ENCODE data around the gene NCEH1.

DNA sequence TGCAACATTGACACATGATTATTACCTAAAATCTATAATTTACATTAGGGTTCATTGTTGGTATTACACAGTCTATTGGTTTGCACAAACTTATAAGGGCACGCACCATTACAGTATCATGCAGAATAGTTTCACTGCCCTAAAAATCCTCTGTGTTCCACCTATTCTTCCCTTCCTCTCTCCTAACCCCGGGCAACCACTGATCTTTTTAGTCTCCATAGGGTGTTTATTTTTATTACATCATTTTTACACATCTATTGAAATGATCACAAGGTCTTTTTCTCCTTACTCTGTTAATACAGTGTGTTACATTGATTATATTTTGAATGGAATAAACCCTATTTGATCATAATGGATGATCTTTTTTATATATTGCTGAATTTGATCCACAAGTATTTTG is 24.1 kb upstream of the NCEH1 start:
- TF ChIP-seq, protein P1, sequence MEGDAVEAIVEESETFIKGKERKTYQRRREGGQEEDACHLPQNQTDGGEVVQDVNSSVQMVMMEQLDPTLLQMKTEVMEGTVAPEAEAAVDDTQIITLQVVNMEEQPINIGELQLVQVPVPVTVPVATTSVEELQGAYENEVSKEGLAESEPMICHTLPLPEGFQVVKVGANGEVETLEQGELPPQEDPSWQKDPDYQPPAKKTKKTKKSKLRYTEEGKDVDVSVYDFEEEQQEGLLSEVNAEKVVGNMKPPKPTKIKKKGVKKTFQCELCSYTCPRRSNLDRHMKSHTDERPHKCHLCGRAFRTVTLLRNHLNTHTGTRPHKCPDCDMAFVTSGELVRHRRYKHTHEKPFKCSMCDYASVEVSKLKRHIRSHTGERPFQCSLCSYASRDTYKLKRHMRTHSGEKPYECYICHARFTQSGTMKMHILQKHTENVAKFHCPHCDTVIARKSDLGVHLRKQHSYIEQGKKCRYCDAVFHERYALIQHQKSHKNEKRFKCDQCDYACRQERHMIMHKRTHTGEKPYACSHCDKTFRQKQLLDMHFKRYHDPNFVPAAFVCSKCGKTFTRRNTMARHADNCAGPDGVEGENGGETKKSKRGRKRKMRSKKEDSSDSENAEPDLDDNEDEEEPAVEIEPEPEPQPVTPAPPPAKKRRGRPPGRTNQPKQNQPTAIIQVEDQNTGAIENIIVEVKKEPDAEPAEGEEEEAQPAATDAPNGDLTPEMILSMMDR (IDR thresholded peaks at IDR 0.05; ENCODE audit: low read depth, low read length, missing input control): no peak
- TF ChIP-seq YY1 (IDR thresholded peaks at IDR 0.05) (no peak), RAD21 (IDR thresholded peaks at IDR 0.05) (no peak), GABPA (IDR thresholded peaks at IDR 0.05 in 1 of 2, conservative IDR thresholded peaks at IDR 0.05 in 1 of 2) (no peak), EGR1 (IDR thresholded peaks at IDR 0.05; ENCODE audit: low read depth in 2 of 2) (no peak), HNF4A (conservative IDR thresholded peaks at IDR 0.05) (no peak)
- TF ChIP-seq, protein P2, sequence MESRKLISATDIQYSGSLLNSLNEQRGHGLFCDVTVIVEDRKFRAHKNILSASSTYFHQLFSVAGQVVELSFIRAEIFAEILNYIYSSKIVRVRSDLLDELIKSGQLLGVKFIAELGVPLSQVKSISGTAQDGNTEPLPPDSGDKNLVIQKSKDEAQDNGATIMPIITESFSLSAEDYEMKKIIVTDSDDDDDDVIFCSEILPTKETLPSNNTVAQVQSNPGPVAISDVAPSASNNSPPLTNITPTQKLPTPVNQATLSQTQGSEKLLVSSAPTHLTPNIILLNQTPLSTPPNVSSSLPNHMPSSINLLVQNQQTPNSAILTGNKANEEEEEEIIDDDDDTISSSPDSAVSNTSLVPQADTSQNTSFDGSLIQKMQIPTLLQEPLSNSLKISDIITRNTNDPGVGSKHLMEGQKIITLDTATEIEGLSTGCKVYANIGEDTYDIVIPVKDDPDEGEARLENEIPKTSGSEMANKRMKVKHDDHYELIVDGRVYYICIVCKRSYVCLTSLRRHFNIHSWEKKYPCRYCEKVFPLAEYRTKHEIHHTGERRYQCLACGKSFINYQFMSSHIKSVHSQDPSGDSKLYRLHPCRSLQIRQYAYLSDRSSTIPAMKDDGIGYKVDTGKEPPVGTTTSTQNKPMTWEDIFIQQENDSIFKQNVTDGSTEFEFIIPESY (IDR thresholded peaks at IDR 0.05): no peak

Measured in liver (tissue), 3 donors.